Pancreas (tissue), 10 donors: ENCODE measurements around the gene AWAT2. TPM values are rescaled to one million over a fixed set of nuclear protein-coding genes. Genes with fewer than 3 reads are reported as not detected.

Experiments used
- ATAC-seq, 4 donors: fragments of 200-7000 bp; cut with Tn5 transposase; one replicate each; pipeline versions ENCODE4 v1.8.0 to v1.9.1; 2020; ENCODE audit warnings: mild to moderate bottlenecking in 4 of 4, moderate library complexity in 4 of 4
- DNase-seq, 6 donors: peaks; one replicate each; pipeline ENCODE4 v3.0.0-alpha.2; 2020
- FAIRE-seq: peaks from 2 replicates; lab custom pipeline; 2012; peaks lifted over from hg19 to GRCh38; lab: Jason Lieb, UNC
- H3K27ac ChIP-seq, 4 donors: fragments of 200-600 bp; sonication (generic); 1 replicate in 3 of 4; 2 replicates in 1 of 4; pipeline versions ENCODE4 v1.5.0 to v1.8.0; 2020
- H3K27me3 ChIP-seq, 4 donors: fragments of 200-600 bp; one replicate each; pipeline ENCODE4 v1.8.0; 2021
- H3K36me3 ChIP-seq, 3 donors: fragments of 200-600 bp; sonication (generic) in 1 of 3; one replicate each; pipeline versions ENCODE4 v1.5.0 to v1.8.0; 2020 to 2021
- H3K4me1 ChIP-seq, 3 donors: fragments of 200-600 bp; one replicate each; pipeline ENCODE4 v1.8.0; 2021
- H3K4me3 ChIP-seq, 4 donors: fragments of 200-600 bp; sonication (generic) in 2 of 4; one replicate each; pipeline versions ENCODE4 v1.5.0 to v1.8.0; 2020 to 2021
- H3K9me3 ChIP-seq, 4 donors: fragments of 200-600 bp; one replicate each; pipeline ENCODE4 v1.8.0; 2021
- CTCF ChIP-seq, 4 donors: fragments of 200-600 bp; sonication (generic) in 3 of 4; IDR thresholded peaks; one replicate each; pipeline versions ENCODE4 v1.5.0 to v1.8.0; 2021; ENCODE audit warnings: antibody characterized with exemption in 4 of 4
- WGBS, 2 donors: extraction: QIAGEN DNeasy Blood & Tissue Kit; methylation state at CpG; one replicate each; pipeline ENCODE4 v1.1.7; 2013; 5-methylcytosine and 5-hydroxymethylcytosine counted together
- intact Hi-C, 3 donors: fragments of 100-400 bp; cut with DNase I; formaldehyde crosslinking; loops; one replicate each; pipeline versions ENCODE4 v1.11.1 to v1.14.2; 2022
- polyA plus RNA-seq, 2 donors: library from polyadenylated mRNA; stranded (reverse); fragments of 200-250 nt; gene quantifications; one replicate each; pipeline ENCODE4 v1.2.3, GENCODE V29; 2013
- total RNA-seq, 6 donors: library from RNA; stranded (reverse); fragmentation: NEBNext Ultra II Directional in 4 of 6; extraction: Animal tissue kit (Norgen Biotek cat#: 25700) in 4 of 6; gene quantifications; one replicate each; pipeline versions ENCODE4 v1.2.1 to v1.2.4, GENCODE V29; 2021 to 2023
- donor health status: healthy with polysubstance abuse.
- donor health status: DM: no; HTN: no; CAD: no; lungs with moderate emphysema.
- donor health status: DM: no; HTN: no; CAD: no.
- donor health status: control.
- donor health status: control.
- donor health status: Bipolar disorder and iron deficiency.
- donor health status: DM: yes; HTN: yes; CAD: no.
- donor health status: DM: no; HTN: no; CAD: no.
- donor health status: DM: no; HTN: no; CAD: no.
- donor health status: DM: yes; HTN: yes; CAD: no.

The AWAT2 gene
- total and polyA plus RNA-seq, 8 donors = not detected

- ATAC-seq (peak; percentile 71 to 94 (median 87)), FAIRE-seq (peak; percentile 43), DNase-seq (peak in 2 of 6 donors; percentile 13 to 54)
- WGBS, 2 donors = 5 to 18% methylated on average over 4 of the region's 4 CpGs
- Histone ChIP-seq H3K27ac (no peak overlapping the region), H3K36me3 (no peaks in the 10 kb centered on the region), H3K9me3 (no peaks in the 10 kb centered on the region), H3K4me1 (no peaks in the 10 kb centered on the region), H3K27me3 (peaks cover 0 to 17% (median 0%) of the 10 kb centered on the region in 4 donors), H3K4me3 (no peak overlapping the region)
- TF ChIP-seq CTCF (IDR thresholded peaks at IDR 0.05) = peak; percentile 53 to 75 (median 62)
- intact Hi-C loops = loop anchor here in 1 of 3 donors (10.0 kb wide), 1 partner anchor 486 kb away; no protein-coding TSS in a partner anchor
Observed at GRCh38 chrX:70030301-70030767, 19.4 kb downstream of the AWAT2 start.

GRCh38 chrX:70029863-70030262, 19.9 kb downstream of the AWAT2 start:
- H3K27ac ChIP-seq = no peak overlapping the region
- H3K4me1 ChIP-seq = no peaks in the 10 kb centered on the region
- H3K27me3 ChIP-seq = peaks cover 0 to 17% (median 0%) of the 10 kb centered on the region in 4 donors
- ATAC-seq = peak in 1 of 4 donors; percentile 10
- DNase-seq = no peak
- 24 to 37% methylated on average over 4 of the region's 4 CpGs for WGBS, 2 donors
- H3K36me3 ChIP-seq = no peaks in the 10 kb centered on the region
- H3K4me3 ChIP-seq = no peak overlapping the region
- no peak for FAIRE-seq
- H3K9me3 ChIP-seq = no peaks in the 10 kb centered on the region
- intact Hi-C loops = loop anchor here in 1 of 3 donors (10.0 kb wide), 1 partner anchor 485 kb away; no protein-coding TSS in a partner anchor
- no peak for TF ChIP-seq CTCF (IDR thresholded peaks at IDR 0.05)

- Histone ChIP-seq H3K36me3 (no peaks in the 10 kb centered on the region), H3K9me3 (no peaks in the 10 kb centered on the region), H3K27me3 (peaks cover 0 to 17% (median 0%) of the 10 kb centered on the region in 4 donors), H3K27ac (no peak overlapping the region), H3K4me3 (no peak overlapping the region), H3K4me1 (peaks cover 0 to 3% (median 0%) of the 10 kb centered on the region in 3 donors)
- WGBS, 2 donors = 63 to 65% methylated on average over 4 of the region's 4 CpGs
- intact Hi-C loops = no loop called here
- TF ChIP-seq CTCF (IDR thresholded peaks at IDR 0.05) = no peak
- ATAC-seq = no peak
- no peak for FAIRE-seq
- no peak for DNase-seq
Observed at GRCh38 chrX:70026851-70027200, 22.9 kb downstream of the AWAT2 start.

- no peak for TF ChIP-seq CTCF (IDR thresholded peaks at IDR 0.05)
- ATAC-seq = no peak
- WGBS, 2 donors = 47 to 63% methylated on average over 1 of the region's 1 CpG
- Histone ChIP-seq H3K27ac (no peak overlapping the region), H3K9me3 (no peaks in the 10 kb centered on the region), H3K36me3 (no peaks in the 10 kb centered on the region), H3K27me3 (peaks cover 0 to 12% (median 0%) of the 10 kb centered on the region in 4 donors), H3K4me3 (no peak overlapping the region), H3K4me1 (peaks cover 0 to 4% (median 0%) of the 10 kb centered on the region in 3 donors)
- no peak for FAIRE-seq
- intact Hi-C loops = no loop called here
- DNase-seq = no peak
Observed at GRCh38 chrX:70026112-70026850, 23.5 kb downstream of the AWAT2 start.

GRCh38 chrX:70025464-70025863, 24.3 kb downstream of the AWAT2 start:
- Histone ChIP-seq H3K27me3 (peaks cover 0 to 7% (median 0%) of the 10 kb centered on the region in 4 donors), H3K36me3 (no peaks in the 10 kb centered on the region), H3K4me1 (peaks cover 0 to 4% (median 0%) of the 10 kb centered on the region in 3 donors), H3K4me3 (no peak overlapping the region), H3K27ac (no peak overlapping the region), H3K9me3 (no peaks in the 10 kb centered on the region)
- FAIRE-seq (no peak), ATAC-seq (no peak), DNase-seq (no peak)
- no peak for TF ChIP-seq CTCF (IDR thresholded peaks at IDR 0.05)
- 18 to 68% methylated on average over 1 of the region's 1 CpG for WGBS, 2 donors
- intact Hi-C loops = no loop called here
